ENCODE measurements around the gene OSBPL10. TPM values are rescaled to one million over a fixed set of nuclear protein-coding genes. Genes with fewer than 3 reads are reported as not detected.

Gene OSBPL10
- total RNA-seq, 1 donor from 2014 or later = 20.5 TPM

DNA sequence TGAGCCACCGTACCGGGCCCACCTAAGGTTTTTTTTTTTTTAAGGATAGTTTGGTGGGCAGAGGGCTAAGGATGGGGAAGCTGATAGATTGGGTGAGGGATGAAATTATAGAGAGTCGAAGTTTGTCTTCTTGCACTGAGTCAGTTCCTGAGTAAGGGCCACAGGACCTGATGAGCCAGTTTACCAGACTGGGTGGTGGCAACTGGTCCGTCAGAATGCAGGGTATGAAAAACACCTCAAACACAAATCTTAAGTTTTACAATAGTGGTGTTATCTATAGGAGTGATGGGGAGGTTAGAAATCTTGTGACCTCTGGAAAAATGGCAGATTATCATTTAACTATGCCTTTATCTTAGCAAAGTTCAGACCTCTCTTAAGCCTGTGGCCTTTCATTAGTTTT lies 3.3 kb upstream of the OSBPL10 start:
- Histone ChIP-seq H3K27me3 (ENCODE audit: control insufficient read depth, insufficient read depth, low read length) (no peaks in the 10 kb centered on the region), H3K4me3 (ENCODE audit: low read depth, low read length) (no peak overlapping the region), H3K36me3 (ENCODE audit: control insufficient read depth, insufficient read depth, low read length) (peaks cover 3% of the 10 kb centered on the region)
- TF ChIP-seq, protein P1, sequence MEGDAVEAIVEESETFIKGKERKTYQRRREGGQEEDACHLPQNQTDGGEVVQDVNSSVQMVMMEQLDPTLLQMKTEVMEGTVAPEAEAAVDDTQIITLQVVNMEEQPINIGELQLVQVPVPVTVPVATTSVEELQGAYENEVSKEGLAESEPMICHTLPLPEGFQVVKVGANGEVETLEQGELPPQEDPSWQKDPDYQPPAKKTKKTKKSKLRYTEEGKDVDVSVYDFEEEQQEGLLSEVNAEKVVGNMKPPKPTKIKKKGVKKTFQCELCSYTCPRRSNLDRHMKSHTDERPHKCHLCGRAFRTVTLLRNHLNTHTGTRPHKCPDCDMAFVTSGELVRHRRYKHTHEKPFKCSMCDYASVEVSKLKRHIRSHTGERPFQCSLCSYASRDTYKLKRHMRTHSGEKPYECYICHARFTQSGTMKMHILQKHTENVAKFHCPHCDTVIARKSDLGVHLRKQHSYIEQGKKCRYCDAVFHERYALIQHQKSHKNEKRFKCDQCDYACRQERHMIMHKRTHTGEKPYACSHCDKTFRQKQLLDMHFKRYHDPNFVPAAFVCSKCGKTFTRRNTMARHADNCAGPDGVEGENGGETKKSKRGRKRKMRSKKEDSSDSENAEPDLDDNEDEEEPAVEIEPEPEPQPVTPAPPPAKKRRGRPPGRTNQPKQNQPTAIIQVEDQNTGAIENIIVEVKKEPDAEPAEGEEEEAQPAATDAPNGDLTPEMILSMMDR (IDR thresholded peaks at IDR 0.05; ENCODE audit: insufficient read depth, low read length, severe bottlenecking) = no peak
- FAIRE-seq = no peak
- DNase-seq (ENCODE audit: low read depth) = no peak

GRCh38 chr3:31980530-31981205 lies 394 bp downstream of the OSBPL10 start:
- peak; percentile 54 for DNase-seq (ENCODE audit: low read depth)
- TF ChIP-seq, protein P1 (IDR thresholded peaks at IDR 0.05; ENCODE audit: insufficient read depth, low read length, severe bottlenecking) = peak; percentile 30
- Histone ChIP-seq H3K27me3 (ENCODE audit: control insufficient read depth, insufficient read depth, low read length) (no peaks in the 10 kb centered on the region), H3K4me3 (ENCODE audit: low read depth, low read length) (peak overlapping the region; percentile 79), H3K36me3 (ENCODE audit: control insufficient read depth, insufficient read depth, low read length) (no peaks in the 10 kb centered on the region)
- no peak for FAIRE-seq

DNA sequence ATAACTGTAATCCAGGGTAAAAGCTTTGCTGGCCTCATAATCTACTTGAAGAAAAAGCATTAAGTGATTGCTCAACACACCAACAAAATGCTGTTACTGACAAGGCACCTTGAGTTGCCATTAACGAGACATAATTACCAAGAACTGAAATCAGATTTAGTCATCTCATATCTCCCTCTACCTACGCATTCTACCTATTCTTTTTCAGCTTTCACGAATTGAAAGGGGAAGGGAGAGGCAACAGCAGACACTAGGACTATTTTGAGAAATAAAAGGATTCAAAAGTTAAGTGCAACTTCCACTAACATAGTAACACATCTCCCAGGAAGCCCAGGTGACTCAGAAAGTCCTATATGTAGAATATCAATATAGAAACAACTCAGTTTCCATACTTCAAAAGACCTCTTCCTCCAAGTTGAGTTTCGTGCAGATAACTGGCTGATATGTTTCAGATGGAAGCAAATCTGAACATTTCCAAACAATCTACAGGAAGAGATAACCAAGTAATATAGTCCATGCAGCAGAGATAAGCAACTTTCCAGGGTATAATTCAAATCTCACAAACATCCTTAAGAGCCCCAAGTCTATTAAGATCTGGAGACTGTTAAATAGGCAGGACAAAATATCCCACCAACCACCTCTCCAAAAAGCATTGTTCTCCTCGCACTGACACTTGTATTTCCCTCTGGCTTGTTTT lies 1.9 kb downstream of the OSBPL10 start:
- H3K36me3 ChIP-seq (ENCODE audit: control insufficient read depth, insufficient read depth, low read length) = no peaks in the 10 kb centered on the region
- H3K27me3 ChIP-seq (ENCODE audit: control insufficient read depth, insufficient read depth, low read length) = no peaks in the 10 kb centered on the region
- TF ChIP-seq, protein P1 (IDR thresholded peaks at IDR 0.05; ENCODE audit: insufficient read depth, low read length, severe bottlenecking) = no peak
- FAIRE-seq = no peak
- no peak overlapping the region for H3K4me3 ChIP-seq (ENCODE audit: low read depth, low read length)
- DNase-seq (ENCODE audit: low read depth) = peak; percentile 48

DNA sequence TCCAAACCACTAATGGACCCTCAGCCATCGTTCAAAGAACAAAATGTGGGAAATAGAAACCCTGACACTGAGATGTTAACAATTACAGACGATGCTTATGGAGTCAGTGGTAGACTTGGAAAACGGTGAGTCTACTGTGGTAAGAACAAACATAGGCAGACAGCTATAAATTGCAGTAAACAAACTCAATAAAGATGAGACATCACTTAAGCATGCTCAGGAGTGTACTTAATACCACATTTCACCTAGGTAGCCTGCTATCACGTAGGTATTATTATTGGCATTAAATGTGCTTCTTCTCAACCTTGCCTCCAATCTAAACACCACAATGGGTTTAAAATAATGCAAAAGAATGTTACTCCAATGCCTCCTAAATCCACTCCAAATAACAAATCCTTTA lies 2.5 kb downstream of the OSBPL10 start:
- Histone ChIP-seq H3K27me3 (ENCODE audit: control insufficient read depth, insufficient read depth, low read length) (no peaks in the 10 kb centered on the region), H3K4me3 (ENCODE audit: low read depth, low read length) (no peak overlapping the region), H3K36me3 (ENCODE audit: control insufficient read depth, insufficient read depth, low read length) (no peaks in the 10 kb centered on the region)
- FAIRE-seq (no peak), DNase-seq (ENCODE audit: low read depth) (peak; percentile 85)
- TF ChIP-seq, protein P1 (IDR thresholded peaks at IDR 0.05; ENCODE audit: insufficient read depth, low read length, severe bottlenecking) = no peak

- FAIRE-seq = no peak
- no peak overlapping the region for H3K4me3 ChIP-seq (ENCODE audit: low read depth, low read length)
- no peaks in the 10 kb centered on the region for H3K27me3 ChIP-seq (ENCODE audit: control insufficient read depth, insufficient read depth, low read length)
- H3K36me3 ChIP-seq (ENCODE audit: control insufficient read depth, insufficient read depth, low read length) = no peaks in the 10 kb centered on the region
- TF ChIP-seq, protein P1 (IDR thresholded peaks at IDR 0.05; ENCODE audit: insufficient read depth, low read length, severe bottlenecking) = no peak
- DNase-seq (ENCODE audit: low read depth) = no peak
Measured at GRCh38 chr3:31977736-31978135, 3.3 kb downstream of the OSBPL10 start.
